ENCODE data around the gene GNAO1.

DNA sequence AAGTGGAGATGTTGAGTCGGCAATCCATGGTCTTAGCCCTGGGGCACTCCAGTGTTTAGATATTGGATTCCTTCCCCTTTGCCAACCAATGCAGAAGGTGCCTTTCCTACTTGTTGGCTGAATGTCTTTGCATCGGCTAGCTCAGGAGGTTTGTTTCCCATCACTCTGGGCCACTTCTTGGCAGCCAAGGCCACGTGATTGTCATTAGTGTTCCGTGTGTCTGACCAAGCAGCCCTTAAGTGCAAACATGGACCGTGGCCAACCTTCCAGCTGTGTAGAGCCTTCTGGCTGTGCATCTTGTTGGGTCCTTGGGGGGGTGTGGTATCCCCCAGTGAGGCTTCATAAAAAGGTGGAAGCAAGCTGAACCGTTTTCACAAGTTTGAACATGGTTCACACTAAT lies 66.0 kb downstream of the GNAO1 start:
- TF ChIP-seq, protein P1, sequence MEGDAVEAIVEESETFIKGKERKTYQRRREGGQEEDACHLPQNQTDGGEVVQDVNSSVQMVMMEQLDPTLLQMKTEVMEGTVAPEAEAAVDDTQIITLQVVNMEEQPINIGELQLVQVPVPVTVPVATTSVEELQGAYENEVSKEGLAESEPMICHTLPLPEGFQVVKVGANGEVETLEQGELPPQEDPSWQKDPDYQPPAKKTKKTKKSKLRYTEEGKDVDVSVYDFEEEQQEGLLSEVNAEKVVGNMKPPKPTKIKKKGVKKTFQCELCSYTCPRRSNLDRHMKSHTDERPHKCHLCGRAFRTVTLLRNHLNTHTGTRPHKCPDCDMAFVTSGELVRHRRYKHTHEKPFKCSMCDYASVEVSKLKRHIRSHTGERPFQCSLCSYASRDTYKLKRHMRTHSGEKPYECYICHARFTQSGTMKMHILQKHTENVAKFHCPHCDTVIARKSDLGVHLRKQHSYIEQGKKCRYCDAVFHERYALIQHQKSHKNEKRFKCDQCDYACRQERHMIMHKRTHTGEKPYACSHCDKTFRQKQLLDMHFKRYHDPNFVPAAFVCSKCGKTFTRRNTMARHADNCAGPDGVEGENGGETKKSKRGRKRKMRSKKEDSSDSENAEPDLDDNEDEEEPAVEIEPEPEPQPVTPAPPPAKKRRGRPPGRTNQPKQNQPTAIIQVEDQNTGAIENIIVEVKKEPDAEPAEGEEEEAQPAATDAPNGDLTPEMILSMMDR (IDR thresholded peaks at IDR 0.05): no peak
- TF ChIP-seq POLR2A (IDR thresholded peaks at IDR 0.05) (no peak), POLR2AphosphoS5 (IDR thresholded peaks at IDR 0.05) (peak; percentile 60 to 82 (median 68)), EP300 (IDR thresholded peaks at IDR 0.05) (peak in 1 of 4 donors; percentile 47)
